Peyer's patch (tissue), 4 donors: Measurements from ENCODE around the gene MEGF6. TPM values are rescaled to one million over a fixed set of nuclear protein-coding genes. Genes with fewer than 3 reads are reported as not detected.

Source experiments
- DNase-seq, 3 donors: peaks; one replicate each; pipeline ENCODE4 v3.0.0-alpha.2; 2017 to 2019
- H3K27ac ChIP-seq, 4 donors: fragments of 200-600 bp; sonication (generic); one replicate each; pipeline ENCODE4 v1.5.1; 2016 to 2019
- H3K27me3 ChIP-seq, 2 donors: fragments of 200-600 bp; sonication (generic); one replicate each; pipeline ENCODE4 v1.5.1; 2019
- H3K36me3 ChIP-seq, 3 donors: fragments of 200-600 bp; sonication (generic); one replicate each; pipeline ENCODE4 v1.5.1; 2016 to 2019
- H3K4me1 ChIP-seq, 4 donors: fragments of 200-600 bp; sonication (generic); one replicate each; pipeline ENCODE4 v1.5.1; 2016 to 2019
- H3K4me3 ChIP-seq, 4 donors: fragments of 200-600 bp; sonication (generic); 1 replicate in 3 of 4; 2 replicates in 1 of 4; pipeline ENCODE4 v1.5.1; 2016 to 2019; ENCODE audit warnings: mild to moderate bottlenecking in 1 of 4
- H3K9me3 ChIP-seq, 4 donors: fragments of 200-600 bp; sonication (generic); one replicate each; pipeline ENCODE4 v1.5.1; 2016 to 2019; ENCODE audit warnings: mild to moderate bottlenecking in 1 of 4
- POLR2A ChIP-seq, 2 donors: fragments of 450-650 bp; IDR thresholded peaks; one replicate each; pipeline ENCODE4 v1.5.1; 2017; ENCODE audit warnings: antibody characterized with exemption in 2 of 2, mild to moderate bottlenecking in 2 of 2, moderate library complexity in 2 of 2
- total RNA-seq, 4 donors: library from RNA; depleted of rRNA; stranded (reverse); fragments of >200 nt; gene quantifications; one replicate each; pipeline ENCODE4 v1.1.0, GENCODE V29; 2016
- TF ChIP-seq, protein P1 (sequence below), 6 experiments: fragments of 450-650 bp in 4 of 6; fragments of 200-600 bp in 2 of 6; sonication (generic) in 1 of 6; IDR thresholded peaks; one replicate each; pipeline ENCODE4 v1.5.1; 2017 to 2019; ENCODE audit warnings: antibody characterized with exemption in 6 of 6, mild to moderate bottlenecking in 3 of 6, moderate library complexity in 1 of 6

MEGF6 gene
- total RNA-seq, 4 donors from 2014 or later, result 2.5 to 61.1 (median 11.1) TPM

DNA sequence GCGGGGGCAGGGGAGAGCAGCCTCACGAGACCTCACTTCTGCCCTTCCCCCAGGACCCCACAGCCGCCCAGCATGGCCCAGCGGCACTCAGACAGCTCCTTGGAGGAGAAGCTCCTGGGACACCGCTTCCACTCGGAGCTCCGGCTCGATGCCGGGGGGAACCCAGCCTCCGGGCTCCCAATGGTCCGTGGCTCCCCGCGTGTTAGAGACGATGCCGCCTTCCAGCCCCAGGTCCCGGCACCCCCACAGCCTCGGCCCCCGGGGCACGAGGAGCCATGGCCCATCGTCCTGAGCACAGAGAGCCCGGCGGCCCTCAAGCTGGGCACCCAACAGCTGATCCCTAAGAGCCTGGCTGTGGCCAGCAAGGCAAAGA, 148.3 kb downstream of the MEGF6 start:
- Histone ChIP-seq H3K36me3 (peaks cover 0 to 39% (median 0%) of the 10 kb centered on the region in 3 donors), H3K9me3 (no peaks in the 10 kb centered on the region), H3K4me1 (peaks cover 0 to 32% (median 9%) of the 10 kb centered on the region in 4 donors), H3K27me3 (no peaks in the 10 kb centered on the region), H3K27ac (no peak overlapping the region), H3K4me3 (no peak overlapping the region)
- peak in 1 of 3 donors; percentile 48 for DNase-seq
- TF ChIP-seq, protein P1, sequence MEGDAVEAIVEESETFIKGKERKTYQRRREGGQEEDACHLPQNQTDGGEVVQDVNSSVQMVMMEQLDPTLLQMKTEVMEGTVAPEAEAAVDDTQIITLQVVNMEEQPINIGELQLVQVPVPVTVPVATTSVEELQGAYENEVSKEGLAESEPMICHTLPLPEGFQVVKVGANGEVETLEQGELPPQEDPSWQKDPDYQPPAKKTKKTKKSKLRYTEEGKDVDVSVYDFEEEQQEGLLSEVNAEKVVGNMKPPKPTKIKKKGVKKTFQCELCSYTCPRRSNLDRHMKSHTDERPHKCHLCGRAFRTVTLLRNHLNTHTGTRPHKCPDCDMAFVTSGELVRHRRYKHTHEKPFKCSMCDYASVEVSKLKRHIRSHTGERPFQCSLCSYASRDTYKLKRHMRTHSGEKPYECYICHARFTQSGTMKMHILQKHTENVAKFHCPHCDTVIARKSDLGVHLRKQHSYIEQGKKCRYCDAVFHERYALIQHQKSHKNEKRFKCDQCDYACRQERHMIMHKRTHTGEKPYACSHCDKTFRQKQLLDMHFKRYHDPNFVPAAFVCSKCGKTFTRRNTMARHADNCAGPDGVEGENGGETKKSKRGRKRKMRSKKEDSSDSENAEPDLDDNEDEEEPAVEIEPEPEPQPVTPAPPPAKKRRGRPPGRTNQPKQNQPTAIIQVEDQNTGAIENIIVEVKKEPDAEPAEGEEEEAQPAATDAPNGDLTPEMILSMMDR (IDR thresholded peaks at IDR 0.05), result no peak
- TF ChIP-seq POLR2A (IDR thresholded peaks at IDR 0.05), result no peak

DNA sequence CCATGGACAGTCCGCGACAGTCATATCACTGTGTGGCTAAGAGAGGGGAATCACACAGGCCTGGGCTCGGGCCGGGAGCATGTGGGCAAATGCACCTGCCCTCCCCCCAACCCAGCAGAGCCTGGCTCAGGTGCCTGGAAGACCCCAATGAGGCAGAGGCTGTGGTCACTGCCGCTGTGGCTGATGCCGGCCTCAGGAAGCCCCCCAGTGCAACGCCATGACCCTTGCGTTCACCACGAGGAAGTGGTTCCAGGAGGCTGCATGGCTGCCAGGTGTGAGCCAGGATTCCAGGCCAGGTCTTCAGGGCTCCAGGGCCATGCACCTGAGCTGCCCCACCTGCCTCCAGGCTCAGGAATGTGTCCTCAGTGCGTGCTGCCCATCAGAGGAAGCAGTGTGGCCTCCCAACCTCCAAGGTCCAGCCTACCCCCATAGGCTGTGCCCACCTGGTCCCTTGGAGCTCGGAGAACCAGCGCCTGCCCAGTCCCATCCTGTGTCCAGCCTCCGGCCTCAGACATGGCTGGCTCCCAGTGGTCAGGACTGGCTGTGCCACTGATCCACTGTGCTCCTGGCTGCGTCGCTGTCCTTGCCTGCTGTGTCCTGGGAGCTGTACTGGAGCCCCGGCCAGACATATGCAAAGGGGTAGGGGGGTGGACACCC, 148.8 kb downstream of the MEGF6 start:
- peaks cover 0 to 39% (median 0%) of the 10 kb centered on the region in 3 donors for H3K36me3 ChIP-seq
- peak in 1 of 3 donors; percentile 45 for DNase-seq
- H3K4me3 ChIP-seq, result no peak overlapping the region
- peaks cover 0 to 38% (median 9%) of the 10 kb centered on the region in 4 donors for H3K4me1 ChIP-seq
- no peak overlapping the region for H3K27ac ChIP-seq
- no peak for TF ChIP-seq POLR2A (IDR thresholded peaks at IDR 0.05)
- H3K27me3 ChIP-seq, result no peaks in the 10 kb centered on the region
- H3K9me3 ChIP-seq, result no peaks in the 10 kb centered on the region

DNA sequence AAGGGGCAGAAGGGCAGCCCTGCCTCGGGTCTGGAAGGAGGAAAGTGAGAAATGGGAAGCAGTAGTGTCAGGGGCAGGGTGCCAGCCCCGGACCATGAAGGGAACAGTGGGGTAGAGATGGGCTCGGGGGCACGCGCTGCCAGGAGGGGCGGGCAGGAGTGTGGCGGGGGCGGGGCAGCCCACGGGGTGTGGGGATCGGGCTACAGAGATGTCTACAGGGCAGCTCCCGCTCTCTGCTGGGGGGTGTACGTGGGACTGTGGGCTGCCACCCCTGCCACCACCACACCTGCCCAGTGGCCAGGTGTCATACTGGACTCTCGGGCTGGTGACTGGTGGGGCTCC, 149.4 kb downstream of the MEGF6 start:
- no peak for TF ChIP-seq POLR2A (IDR thresholded peaks at IDR 0.05)
- TF ChIP-seq, protein P1 (IDR thresholded peaks at IDR 0.05), result no peak
- peak overlapping the region in 1 of 4 donors; percentile 99 for H3K27ac ChIP-seq
- peaks cover 0 to 43% (median 9%) of the 10 kb centered on the region in 4 donors for H3K4me1 ChIP-seq

DNA sequence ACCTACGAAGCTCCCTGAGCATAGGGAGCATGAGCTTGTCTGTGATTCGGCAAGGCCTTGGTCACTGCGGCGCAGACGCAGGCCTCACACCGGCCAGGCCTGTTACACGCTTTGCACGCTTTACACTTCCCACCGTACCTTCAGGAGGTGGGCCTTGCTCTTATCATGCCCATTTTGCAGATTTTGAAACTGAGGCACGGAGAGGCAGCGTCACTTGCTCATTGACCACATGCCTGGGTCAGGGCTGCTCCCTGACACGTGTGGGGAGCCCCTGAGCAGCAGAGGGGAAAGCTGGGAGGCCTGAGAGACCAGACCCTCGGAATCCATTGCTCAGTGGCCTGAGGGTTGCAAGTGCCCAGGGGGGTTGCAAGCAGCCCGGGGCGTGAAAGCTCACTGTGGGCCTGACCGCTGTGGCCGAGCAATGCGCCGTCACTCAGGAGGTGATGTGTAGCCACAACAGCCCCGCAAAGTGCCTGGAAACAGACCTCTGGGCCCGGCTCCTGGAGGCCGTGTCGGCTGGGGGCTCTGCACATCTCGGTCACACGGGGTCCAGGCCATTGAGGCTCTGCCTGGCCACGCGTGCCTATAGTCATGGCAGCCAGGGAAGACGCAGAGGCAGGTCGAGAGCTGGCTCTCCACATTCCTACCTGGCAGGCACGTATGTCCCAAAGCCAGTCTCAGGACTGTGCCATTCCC, 149.9 kb downstream of the MEGF6 start:
- DNase-seq, result peak in 1 of 3 donors; percentile 46
- no peak for TF ChIP-seq POLR2A (IDR thresholded peaks at IDR 0.05)
- TF ChIP-seq, protein P1 (IDR thresholded peaks at IDR 0.05), result no peak
- Histone ChIP-seq H3K4me1 (peaks cover 0 to 45% (median 9%) of the 10 kb centered on the region in 4 donors), H3K4me3 (peak overlapping the region in 1 of 4 donors; percentile 33), H3K27ac (peak overlapping the region in 3 of 4 donors; percentile 83 to 99 (median 98)), H3K36me3 (peaks cover 0 to 35% (median 0%) of the 10 kb centered on the region in 3 donors), H3K27me3 (no peaks in the 10 kb centered on the region), H3K9me3 (no peaks in the 10 kb centered on the region)

More for the DNA sequence above, 149.4 kb downstream of the MEGF6 start:
- Histone ChIP-seq H3K27me3 (no peaks in the 10 kb centered on the region), H3K36me3 (peaks cover 0 to 39% (median 0%) of the 10 kb centered on the region in 3 donors), H3K9me3 (no peaks in the 10 kb centered on the region), H3K4me3 (no peak overlapping the region)
- no peak for DNase-seq

DNA sequence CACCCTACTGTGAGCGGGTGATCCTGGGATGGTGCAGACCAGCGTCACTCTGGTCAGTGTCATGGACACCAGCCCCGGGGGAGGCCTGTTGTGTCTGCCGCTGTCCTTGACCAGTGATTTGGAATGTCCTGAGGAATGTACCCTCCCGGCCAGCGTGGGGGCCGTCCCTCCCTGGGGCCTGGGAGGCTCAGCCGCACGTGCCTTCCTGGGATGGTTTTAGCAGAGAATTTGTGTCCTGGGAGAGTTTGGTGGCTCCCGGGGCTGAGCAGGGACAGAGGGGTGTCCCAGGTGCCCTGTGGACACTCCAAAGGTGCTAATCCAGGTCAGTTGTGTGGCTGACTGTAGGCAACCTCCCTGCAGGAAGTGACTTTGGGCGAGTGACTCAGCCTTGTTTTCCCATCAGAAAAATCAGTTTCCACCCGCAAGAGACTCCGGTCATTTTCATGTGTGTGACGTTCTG, 150.6 kb downstream of the MEGF6 start:
- DNase-seq, result peak in 1 of 3 donors; percentile 60
- Histone ChIP-seq H3K4me1 (peaks cover 0 to 52% (median 9%) of the 10 kb centered on the region in 4 donors), H3K36me3 (peaks cover 0 to 28% (median 0%) of the 10 kb centered on the region in 3 donors), H3K27ac (peak overlapping the region in 3 of 4 donors; percentile 83 to 99 (median 98)), H3K4me3 (peak overlapping the region in 2 of 4 donors; percentile 33 to 42), H3K27me3 (no peaks in the 10 kb centered on the region), H3K9me3 (no peaks in the 10 kb centered on the region)
- TF ChIP-seq, protein P1 (IDR thresholded peaks at IDR 0.05), result no peak
- TF ChIP-seq POLR2A (IDR thresholded peaks at IDR 0.05), result no peak
